ENCODE measurements around the gene NF2.

GRCh38 chr22:29637181-29637580 is 33.7 kb downstream of the NF2 start:
- TF ChIP-seq CTCF (IDR thresholded peaks at IDR 0.05; ENCODE audit: low read depth, low read length): no peak
- no peak for TF ChIP-seq EZH2phosphoT487 (IDR thresholded peaks at IDR 0.05; ENCODE audit: low read depth)

Data from OCI-LY3 (cell line).